Stimulated activated CD4-positive, alpha-beta T cell treated with anti-CD3 and anti-CD28 coated beads, TNF-alpha, amount 100 ng/mL, for 24 hours (primary cell): ENCODE measurements around the gene MYMK.

Experiments used
- DNase-seq, 3 experiments: peaks; one replicate each; pipeline ENCODE4 v3.0.0-alpha.2; 2020; ENCODE audit warnings: low read depth in 3 of 3

MYMK gene

DNA sequence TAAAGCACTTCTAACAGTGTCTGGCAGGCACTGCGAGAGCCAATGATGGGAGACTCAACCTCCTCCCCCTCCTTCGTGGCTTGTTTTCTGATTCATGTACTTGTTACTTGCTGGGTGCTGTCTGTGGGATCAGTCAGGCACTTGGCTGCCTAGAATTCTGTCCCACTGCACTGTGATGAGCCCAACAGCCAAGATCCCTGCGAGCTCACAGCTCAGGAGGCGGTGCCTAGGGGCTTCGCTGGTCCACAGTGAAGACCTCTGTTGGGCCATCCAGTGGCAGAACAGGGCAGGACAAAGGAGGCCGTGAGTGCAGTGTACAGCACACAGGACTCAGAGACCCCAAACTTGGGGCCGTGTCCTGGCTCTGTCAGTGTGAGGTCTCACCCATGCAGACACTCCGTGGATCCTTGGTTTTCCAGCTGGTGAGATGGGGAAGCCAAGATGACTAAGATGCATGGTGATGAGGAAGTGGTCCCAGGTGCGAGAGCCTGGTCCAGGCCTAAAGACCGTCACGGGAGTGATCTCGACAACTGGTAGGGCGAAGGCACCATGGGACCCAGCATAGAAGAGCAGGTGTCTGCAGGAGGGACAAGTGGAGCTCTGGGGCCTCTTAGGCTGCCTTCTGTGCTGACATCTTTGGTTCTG, 19.5 kb downstream of the MYMK start:
- no peak for DNase-seq

DNA sequence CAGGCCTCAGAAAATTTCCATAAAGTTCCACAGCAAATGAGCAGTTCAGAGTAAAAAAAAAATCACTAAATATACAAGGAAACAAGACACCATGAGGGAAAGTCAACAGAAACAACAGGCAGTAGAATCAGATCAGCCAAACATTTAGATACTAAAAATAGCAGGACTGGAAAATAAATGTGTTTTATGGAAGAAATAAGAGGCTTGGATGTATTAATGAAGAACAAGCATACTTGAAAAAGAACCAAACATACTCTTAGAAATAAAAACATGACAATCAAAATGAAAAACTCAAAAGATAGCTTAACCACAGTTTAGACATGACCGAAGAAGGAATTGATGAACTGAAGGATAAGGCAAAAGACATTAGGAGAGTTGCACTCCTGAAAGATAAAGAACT, 22.6 kb downstream of the MYMK start:
- DNase-seq = no peak

DNA sequence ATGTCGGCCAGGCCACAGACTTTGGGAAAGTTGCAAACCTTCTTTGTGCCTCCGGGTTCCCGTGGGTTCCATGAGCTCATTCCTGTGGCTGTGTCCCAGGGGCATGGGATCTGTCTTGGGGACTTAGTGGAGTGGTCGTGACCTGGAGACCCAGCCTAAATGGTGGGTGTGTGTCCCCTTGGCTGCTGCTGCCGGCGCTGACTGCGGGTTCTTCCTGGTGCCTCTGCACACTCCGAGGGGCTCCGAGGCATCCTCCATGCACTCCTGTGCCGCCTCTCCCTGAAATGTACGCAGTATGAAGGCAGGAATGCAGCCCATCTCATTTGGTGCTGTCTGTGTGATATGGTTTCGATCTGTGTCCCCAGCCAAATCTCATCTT, 24.9 kb downstream of the MYMK start:
- no peak for DNase-seq

DNA sequence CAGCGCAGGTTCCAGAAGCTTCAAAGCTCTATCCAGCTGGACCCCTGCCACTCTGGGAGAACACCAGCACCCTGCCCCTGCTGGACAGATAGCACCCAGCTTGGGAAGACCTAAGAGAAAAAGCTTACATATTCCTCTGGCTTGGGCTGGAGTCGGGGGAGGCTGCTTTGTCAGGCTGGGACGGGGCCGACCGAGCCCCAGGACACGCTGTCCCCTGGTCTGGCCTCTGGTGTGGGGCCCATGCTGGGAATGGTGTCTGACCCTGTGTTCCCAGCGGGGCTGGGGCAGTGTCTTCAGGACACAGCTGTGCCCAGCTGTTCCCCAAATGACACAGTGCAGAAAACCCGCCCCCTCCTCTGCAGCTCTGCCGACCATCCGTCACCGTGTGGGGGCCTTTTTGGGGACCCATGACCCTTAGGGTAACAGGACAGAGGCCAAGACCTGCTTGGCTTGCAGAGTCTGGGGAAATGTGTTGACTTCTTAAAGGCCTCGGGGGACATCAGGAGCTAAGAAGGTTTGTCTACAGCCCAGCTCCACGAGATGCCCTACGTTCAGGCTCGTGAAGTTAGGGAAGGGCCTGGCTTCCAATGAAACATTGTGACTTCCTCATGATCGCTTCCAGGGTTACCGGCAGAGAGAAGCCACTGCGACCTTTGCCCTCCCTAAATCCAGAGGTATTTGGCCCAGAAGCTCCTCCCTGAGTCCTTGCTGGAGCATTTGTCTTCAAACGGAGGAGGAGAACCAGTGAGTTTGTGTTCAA, 25.4 kb downstream of the MYMK start:
- DNase-seq = no peak

DNA sequence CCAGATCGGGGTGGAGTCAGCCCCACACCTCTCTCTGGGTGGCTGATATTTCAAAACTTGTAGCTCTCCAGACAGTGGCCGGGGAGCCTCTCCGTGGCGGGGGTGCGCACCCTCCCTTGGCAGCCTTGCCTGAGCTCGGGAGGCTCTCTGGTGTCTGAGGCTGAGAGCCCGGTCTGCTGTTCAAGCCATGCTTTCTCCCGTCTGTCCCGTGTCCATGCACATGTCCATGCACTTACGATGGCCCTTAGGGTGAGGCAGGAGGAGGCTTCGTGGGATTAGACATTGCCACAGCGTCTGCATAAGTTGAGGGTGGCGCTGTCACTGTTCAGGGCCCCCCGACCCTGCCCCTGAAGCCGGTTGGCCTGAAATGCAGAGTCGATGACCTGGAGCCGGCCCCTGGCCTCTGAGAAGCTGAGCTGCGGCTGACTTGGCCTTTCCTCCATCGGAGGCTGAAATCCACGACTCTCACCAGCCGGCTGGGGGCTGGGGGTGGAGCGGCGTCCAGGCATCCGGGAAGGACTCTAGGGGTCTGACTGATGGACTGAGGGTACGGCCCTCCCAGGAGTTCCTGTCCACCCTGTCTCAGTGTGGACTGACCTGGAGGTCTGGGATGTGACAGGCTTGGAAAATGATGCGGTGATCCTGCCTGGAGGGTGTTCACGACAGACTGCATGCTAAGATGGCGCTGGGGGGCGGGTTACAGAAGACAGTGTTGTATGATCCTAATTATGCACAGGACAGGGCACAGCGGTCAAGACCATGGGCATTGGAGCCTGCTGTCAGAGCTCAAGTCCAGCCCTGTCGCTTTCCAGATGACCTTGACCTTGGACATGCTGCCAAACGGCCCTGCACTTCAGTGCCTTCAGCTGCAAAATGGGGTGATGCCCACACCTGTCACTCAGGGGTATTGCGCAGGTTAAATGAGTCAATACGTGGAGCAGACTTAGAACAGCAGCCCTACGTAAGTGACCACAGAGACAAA, 27.6 kb downstream of the MYMK start:
- no peak for DNase-seq

DNA sequence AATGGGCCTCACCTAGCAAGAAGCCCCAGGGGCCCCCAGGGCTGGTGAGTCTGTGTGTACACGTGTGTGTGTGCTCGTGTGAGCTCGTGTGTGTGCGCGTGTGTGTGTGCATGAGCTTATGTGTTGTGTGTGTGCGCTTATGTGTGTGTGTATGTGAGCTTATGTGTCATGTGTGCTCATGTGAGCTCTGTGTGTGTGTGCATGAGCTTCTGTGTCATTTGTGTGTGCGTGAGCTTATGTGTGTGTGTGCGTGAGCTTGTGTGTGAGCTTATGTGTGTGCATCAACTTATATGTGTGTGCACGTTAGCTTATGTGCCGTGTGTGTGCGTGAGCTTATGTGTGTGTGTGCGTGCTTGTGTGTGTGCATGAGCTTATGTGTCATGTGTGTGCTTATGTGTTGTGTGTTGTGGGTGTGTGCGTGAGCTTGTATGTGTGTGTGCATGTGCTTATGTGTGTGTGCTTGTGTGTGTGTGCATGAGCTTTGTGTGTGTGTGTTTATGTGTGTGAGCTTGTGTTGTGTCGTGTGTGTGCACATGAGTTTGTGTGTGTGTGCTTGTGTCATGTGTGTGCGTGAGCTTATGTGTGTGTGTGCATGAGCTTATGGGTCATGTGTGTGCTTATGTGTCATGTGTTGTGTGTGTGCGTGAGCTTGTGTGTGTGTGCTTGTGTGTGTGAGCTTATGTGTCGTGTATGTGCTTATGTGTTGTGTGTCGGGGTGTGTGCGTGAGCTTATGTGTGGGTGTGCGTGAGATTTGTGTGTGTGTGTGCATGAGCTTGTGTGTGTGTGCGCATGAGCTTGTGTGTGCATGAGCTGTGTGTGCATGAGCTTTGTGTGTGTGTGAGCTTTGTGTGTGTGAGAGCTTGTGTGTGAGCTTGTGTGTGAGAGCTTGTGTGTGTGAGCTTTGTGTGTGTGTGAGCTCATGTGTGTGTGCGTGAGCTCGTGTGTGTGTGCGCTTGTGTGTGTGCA, 29.1 kb downstream of the MYMK start:
- DNase-seq = no peak

DNA sequence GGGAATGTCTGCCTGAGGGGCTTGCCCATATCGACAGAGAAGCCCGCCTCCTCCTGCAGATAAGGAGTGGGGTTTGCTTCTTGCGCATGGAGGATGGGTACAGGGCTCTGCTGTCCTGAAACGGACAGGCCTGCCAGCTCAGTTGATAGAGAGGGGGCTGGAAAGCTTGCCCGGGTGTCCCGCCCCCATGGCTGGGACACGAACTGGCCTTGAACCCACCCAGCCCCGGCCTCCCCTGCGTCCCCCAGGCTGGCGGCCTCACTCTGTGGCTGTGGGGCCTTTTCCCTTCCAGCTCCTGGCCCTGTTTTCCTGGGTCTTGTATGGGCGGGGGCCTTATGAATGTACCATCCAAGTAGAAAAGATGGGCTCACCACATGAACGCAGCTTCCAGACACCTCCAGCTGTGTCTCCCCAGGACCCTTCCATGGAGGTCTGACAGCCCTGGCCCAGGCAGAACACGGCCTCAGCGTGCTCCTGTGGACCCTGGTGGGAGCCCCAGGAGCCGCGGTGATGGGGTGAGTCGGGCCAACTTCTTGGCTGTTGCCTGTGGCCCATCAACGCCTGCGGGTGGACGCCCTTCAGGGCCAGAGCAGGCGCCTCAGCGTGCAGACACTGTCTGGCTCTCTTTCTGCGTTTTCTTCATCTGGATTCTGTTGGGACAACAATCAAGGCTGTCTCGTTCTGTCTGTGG, 30.0 kb downstream of the MYMK start:
- DNase-seq = no peak

DNA sequence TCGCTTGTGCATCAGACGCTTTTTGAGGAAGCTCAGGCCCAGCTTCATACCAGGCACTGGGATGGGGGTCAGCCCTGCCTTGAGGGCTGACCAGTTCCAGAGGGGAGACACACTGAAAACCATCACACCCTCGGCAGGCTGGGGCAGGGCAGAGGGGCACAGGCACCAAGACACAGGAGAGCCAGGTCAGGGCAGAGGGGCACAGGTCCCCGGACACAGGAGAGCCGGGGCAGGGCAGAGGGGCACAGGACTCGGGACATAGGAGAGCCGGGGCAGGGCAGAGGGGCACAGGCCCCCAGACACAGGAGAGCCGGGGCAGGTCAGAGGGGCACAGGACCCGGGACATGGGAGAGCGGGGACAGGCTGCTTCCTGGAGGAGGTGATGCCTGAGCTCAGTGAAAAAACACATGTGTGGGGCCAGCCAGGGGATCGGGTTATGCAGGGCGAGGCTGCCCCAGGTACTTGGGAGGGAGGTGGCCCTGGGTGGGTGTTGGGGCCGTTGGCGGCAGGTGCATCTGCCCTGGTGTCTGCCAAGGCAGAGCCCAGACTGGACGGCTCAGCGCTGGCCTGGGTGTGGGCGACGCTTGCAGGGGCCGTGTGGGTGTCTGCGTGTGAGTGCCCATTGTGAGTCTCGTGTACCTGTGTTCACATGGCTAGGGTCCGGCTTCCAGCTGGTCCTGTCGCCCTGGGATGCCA, 30.8 kb downstream of the MYMK start:
- no peak for DNase-seq

DNA sequence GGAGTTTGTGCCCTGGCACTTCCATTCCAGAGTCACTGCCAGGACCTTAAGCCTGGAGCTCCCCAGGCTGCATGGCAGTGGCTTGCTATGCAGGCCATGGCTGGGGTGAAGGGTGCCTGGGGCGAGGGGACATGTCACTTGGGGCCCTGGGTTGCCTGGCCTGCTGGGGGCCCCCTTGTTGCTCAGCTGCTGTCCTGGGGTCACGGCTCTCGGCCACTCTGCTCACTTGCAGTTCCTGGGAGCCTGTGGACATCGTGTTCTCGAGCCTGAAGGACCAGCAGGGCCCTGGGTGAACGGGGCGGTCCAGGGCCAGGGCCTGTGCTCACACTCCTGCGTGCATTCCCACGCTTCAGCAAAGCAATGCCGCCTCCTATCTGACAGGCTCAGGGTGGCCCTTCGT, 31.3 kb downstream of the MYMK start:
- DNase-seq = no peak

DNA sequence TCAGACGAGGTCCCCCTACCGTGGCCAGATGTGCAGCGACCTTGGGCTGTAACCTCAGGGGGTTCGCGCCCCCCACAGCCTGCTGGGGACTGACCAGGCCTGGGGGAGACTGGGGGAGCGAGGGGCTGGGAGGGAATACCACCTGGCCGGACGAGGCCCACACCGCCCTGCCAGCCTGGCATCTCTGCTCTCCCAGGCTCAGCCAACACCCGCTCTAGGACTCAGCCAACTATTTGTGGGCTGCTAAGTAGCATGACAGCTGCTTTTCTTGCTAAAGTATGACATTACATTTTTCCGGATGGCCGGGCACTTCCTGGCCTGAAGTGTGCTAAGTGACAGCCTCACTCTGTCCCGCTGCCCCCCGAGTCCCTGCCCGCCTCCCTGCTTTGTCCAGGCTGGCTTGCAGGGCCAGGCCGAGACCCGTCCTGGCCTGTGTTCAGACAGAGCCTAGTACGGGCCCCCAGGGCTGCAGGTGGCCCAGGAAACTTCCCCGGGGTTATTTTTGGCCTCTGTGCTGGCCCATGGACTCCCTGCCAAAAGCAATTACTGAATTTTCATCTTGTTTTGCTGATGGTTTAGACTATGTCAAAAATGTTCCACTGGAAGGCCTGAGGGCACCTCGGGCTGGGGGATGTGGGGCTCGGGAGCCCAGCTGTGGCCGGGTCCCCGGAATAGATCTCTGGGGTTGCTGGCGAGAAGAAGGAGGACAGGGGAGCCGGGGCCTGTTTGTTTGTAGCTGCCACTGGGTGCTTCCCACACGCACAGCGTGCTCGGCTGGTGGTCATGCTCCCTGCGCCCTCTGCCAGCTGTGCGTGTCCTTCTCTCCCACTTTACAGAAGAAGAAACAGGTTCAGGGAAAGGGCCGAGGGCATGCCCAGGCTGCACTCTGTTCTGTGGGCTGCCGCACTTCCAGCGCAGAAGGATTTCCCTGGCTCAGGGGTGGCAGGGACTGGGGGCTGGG, 32.4 kb downstream of the MYMK start:
- DNase-seq = no peak

DNA sequence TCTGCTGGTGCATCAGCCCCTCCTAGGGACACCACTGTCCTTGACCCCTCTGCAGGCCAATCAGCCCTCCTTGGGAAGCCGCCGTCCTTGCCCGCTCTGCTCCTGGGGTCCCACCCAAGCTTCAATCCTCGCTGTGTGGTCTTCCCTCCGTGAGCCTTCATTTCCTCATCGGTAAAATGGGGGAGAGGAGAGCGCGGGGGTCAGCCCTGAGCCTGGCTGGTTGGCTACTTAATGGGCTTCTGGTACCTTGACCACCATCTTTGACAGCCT, 33.2 kb downstream of the MYMK start:
- no peak for DNase-seq

DNA sequence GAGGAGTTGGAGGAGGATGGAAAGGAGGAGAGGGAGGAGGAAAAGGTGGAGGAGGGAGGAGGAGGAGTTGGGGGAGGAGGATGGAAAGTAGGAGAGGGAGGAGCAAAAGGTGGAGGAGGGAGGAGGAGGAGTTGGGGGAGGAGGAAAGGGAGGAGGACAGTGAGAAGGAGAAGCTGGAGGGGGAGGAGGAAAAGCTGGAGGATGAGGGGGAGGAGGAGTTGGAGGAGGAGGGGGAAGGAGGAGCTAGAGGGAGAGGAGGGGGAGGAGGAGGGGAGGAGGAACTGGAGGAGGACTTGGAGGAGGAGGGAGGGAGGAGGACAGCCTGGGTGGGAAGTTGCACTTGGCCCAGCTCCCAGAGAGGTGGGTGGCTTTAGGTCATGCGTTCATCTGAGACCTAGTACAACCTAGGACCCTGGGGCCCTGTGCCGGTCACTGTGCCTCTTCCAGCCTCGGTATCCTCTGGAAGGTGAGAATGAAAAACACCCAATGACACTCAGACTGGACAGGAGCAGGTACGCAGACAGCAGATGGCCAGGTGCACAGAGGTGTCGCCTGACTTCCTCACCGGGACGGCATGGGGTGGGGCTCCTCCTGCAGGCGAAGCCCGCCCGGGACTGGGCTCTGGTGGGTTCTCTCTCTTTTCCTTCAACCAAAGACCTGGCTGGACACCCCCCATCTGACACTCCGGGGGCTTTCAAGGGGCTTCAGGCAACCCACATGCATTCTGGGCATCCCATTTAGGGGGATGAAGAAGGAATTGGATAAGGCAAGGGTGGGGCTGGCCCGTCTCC, 33.7 kb downstream of the MYMK start:
- no peak for DNase-seq

DNA sequence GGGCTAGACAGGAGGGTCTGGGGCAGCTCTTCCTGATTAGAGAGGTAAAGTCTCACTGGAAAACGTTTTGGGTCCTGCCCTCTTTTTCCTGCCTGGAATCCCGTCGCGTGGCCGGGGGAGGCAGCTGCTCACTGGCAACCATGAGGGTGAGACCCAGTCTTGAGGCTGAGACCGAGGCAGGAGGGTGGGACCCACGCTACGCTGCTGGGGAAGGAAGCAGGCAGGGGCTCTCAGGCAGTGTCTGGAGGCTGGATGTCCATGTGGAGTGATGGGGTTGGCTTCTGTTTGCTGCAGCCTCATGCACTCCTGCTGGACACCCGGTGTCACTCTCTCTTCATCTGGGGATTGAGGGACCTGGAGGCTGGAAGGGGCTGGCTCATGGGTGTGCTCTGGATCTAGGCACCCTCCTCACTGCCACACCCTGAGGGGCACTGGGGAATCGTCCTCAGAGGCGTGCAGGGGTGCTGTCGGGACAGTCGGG, 34.5 kb downstream of the MYMK start:
- no peak for DNase-seq

DNA sequence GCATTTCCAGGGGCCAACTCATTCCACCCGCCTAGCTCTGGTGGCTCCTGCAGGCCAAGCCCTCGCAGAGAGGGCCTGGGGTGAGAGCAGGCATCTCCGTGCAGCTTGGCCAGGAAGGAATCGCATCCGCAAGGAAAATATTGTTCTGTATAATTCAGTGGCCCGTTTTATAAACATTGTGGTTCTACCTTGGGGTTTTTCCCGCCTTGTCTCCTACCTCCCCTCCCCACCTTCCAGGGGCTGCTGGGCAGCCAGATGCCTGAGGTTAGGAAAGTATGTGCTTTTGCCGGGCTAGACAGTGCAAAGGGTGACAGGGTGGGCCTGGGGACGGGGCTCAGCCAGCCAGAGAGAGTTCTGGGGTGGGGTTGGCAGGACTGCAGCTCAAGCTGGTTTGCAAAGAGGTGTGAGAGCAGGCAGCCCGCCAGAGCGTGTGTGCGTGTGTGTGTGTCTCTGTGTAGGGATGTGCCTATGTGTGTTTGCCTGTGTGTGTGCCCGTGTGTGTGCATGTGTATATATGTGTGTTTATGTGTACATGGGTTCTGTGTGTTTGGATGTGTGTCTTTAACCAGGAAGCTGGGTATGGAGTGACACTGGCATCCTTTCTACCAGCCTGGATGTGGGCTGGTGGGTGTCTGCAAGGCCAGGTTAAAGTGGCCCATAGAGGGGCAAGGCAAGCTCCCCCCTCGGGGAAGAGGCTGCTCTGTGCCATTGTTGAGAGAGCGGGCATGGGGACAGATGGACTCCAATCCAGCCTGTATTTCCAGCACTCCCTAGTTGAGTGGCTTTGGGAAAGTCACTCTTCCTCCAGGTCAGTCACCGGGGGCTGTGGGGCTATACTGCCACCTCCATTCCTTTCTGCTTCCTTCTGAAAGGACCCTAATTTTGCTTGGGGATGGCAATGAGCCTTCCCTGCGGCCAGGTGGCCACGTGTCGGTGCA, 35.2 kb downstream of the MYMK start:
- DNase-seq = no peak

DNA sequence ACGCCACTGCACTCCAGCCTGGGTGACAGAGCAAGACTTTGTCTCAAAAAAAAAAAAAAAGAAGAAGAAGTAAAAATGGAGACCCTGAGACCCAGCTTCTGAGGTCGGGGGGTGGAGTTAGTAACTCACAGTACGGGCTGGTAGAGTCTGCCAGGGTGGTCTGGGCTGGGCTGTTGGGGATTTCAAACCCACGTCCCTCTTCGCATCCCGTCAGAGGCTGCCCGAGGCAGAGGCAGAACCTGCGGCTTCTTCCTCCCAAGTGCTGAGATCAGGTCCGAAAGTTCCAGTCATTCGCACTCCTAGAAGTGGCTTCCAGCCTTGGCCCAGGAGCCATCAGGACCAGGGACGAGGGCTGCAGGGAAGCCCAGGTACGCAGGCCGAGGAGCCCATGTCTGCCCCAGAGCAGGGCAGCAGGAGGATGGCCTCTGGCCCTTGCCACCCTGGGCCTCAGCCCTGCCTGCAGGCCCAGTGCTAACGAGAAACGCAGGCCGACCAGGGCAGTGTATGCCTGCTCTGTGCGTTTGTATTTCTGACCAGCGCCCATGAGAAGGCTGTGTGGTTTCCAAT, 36.0 kb downstream of the MYMK start:
- DNase-seq = no peak

DNA sequence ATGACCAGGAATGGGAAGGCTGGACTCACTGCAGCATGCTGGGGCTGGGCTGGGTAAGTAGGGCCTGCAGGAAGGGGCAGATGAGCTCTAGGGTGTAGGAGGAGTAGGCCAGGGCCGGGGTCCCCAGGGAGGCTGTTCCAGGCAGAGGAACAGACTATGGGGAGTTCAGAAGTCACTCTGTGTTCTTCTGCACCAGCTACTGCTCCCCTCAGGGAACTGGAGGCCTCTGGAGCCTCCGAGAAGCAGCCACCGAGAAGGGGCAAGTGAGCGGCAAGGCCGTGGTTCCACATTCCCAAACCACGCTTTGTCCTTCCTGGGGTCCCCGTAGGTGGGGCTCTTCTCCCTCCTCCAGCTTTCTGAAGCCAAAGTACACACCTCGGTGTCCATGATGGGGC, 37.4 kb downstream of the MYMK start:
- no peak for DNase-seq
